Bronchial epithelial cell (primary cell): ENCODE data around the gene PRKD2. TPM values are rescaled to one million over a fixed set of nuclear protein-coding genes. Genes with fewer than 3 reads are reported as not detected.

ENCODE experiments used
- DNase-seq: peaks from one replicate; pipeline ENCODE4 v3.0.0-alpha.2; 2010; ENCODE audit warnings: low read depth
- FAIRE-seq: peaks from 2 replicates; lab custom pipeline; 2011; peaks lifted over from hg19 to GRCh38; lab: Jason Lieb, UNC
- H3K27me3 ChIP-seq: 2 replicates; pipeline ENCODE4 v1.5.1; 2011; ENCODE audit warnings: low read length; ENCODE audit not compliant: control insufficient read depth, insufficient read depth
- H3K36me3 ChIP-seq: 2 replicates; pipeline ENCODE4 v1.5.1; 2011; ENCODE audit warnings: low read length; ENCODE audit not compliant: control insufficient read depth, insufficient read depth
- H3K4me3 ChIP-seq: 2 replicates; pipeline ENCODE4 v1.5.1; 2011; ENCODE audit warnings: mild to moderate bottlenecking, low read depth, low read length, control low read depth
- CTCF ChIP-seq: IDR thresholded peaks from 2 replicates; pipeline ENCODE4 v1.5.1; 2011; ENCODE audit warnings: mild to moderate bottlenecking, moderate library complexity, low read length, control low read depth, inconsistent platforms; ENCODE audit not compliant: insufficient read depth, severe bottlenecking
- total RNA-seq: library from RNA; depleted of rRNA; stranded (reverse); fragments of >200 nt; gene quantifications from 2 replicates; pipeline ENCODE4 v1.2.1, GENCODE V29; 2014

PRKD2 gene
- total RNA-seq, 1 donor from 2014 or later = 24.5 TPM

DNA sequence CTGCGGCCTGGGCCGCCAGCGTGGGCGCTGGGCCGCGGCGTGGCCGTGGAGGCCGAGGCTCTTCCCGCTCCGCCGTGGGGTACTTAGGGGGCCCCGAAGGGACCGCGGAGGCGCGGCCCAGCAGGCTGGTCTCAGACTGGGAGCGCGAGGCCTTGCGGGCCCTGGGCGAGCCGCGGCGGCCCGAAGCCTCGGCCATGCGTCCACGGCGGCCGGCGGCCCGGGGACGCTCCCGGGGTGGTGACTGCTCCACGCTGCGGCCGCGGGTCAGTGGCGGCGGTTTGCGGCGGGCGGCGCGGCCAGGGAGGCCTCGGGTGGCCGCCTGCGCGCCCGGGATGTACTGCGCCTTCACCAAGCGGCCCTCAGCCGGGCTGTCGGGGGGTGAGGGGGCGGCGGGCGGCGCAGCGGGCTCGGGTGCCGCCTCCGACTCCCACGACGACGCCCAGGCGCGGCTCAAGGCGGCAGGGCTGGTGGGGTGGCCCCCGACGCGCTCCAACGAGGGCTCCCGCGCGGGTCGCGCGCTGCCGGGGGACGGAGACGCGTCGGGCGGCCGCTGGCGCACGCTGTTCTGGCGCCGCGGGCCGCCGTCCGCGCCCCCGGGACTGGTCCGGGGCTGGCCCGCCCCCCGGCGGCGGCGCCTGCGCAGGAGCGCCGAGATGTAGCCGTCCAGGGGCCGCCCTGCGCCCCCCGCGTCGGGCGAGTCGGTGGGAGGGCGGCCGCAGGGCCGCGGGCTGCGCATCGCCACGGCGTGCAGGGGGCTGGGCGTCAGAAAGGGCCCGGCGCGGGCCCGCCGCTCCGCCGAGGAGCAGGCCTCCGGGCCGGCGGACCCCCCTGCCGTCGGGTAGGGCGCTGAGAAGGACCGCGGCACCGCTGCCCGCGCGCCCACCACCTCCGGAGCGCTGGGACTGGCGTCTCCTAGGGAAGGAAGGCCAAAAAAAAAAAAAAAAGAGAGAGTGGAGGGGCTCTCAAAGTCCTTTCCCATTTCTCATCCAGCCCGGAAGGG lies 67.7 kb downstream of the PRKD2 start:
- Histone ChIP-seq H3K36me3 (no peaks in the 10 kb centered on the region), H3K27me3 (peaks cover 16% of the 10 kb centered on the region), H3K4me3 (no peak overlapping the region)
- DNase-seq (no peak), FAIRE-seq (no peak)
- no peak for TF ChIP-seq CTCF

- peaks cover 14% of the 10 kb centered on the region for H3K27me3 ChIP-seq
- TF ChIP-seq CTCF = no peak
- no peak overlapping the region for H3K4me3 ChIP-seq
- H3K36me3 ChIP-seq = no peaks in the 10 kb centered on the region
- FAIRE-seq = peak; percentile 60
- DNase-seq = no peak
Measured at GRCh38 chr19:46648060-46648960, 68.6 kb downstream of the PRKD2 start.

DNA sequence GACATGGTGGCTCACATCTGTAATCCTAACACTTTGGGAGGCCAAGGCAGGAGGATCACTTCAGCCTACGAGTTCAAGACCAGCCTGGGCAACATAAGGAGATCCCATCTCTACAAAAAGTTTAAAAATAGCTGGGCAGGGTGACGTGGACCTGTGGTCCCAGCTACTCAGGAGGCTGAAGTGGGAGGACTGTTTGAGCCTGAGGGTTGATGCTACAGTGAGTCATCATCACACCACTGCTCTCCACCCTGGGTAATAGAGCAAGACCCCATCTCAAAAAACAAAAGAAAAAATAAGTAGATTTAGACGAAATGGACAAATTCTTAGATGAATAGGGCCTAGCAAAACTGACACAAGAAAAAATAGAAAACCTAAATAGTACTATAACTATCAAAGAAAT lies 70.5 kb downstream of the PRKD2 start:
- TF ChIP-seq CTCF = no peak
- DNase-seq (no peak), FAIRE-seq (no peak)
- no peak overlapping the region for H3K4me3 ChIP-seq
- peaks cover 14% of the 10 kb centered on the region for H3K27me3 ChIP-seq
- no peaks in the 10 kb centered on the region for H3K36me3 ChIP-seq

- peaks cover 17% of the 10 kb centered on the region for H3K27me3 ChIP-seq
- no peaks in the 10 kb centered on the region for H3K36me3 ChIP-seq
- no peak for DNase-seq
- H3K4me3 ChIP-seq = no peak overlapping the region
- TF ChIP-seq CTCF = no peak
- FAIRE-seq = no peak
Measured at GRCh38 chr19:46644720-46645119, 72.2 kb downstream of the PRKD2 start.

DNA sequence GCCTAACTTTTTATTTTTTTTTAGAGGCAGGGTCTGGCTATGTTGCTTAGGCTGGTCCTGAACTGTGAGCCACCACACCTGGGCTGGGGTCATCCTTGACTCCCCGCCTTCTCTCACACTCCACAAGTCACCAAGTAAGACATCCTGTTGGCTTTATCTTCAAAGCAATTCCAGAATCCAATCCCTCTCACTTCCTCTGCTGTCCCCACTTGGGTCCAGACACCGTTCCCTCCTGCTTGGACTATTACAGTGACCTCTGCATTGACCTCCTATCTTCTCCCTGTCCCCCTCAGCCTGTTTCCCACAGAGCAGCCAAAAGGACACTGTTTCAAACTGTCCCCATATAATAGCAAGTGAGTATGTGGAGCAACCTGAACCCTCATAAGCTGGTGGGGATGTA lies 76.3 kb downstream of the PRKD2 start:
- Histone ChIP-seq H3K4me3 (no peak overlapping the region), H3K36me3 (no peaks in the 10 kb centered on the region), H3K27me3 (peaks cover 14% of the 10 kb centered on the region)
- DNase-seq (no peak), FAIRE-seq (no peak)
- TF ChIP-seq CTCF = no peak
